IMR-90 (cell line): ENCODE results near the gene RAB3A. TPM values are rescaled to one million over a fixed set of nuclear protein-coding genes. Genes with fewer than 3 reads are reported as not detected.

Source experiments
- ATAC-seq: fragments of 200-7000 bp; cut with Tn5 transposase; 2 replicates; pipeline ENCODE4 v1.9.1; 2020; ENCODE audit warnings: low read depth, mild to moderate bottlenecking, moderate library complexity
- BruUV-seq: library from RNA; stranded (reverse); fragments of 400-500 nt; replicated peaks from 2 replicates; lab custom pipeline; 2021; lab: Mats Ljungman, UMichigan
- CTCF ChIA-PET: fragments of 300-600 bp; formaldehyde crosslinking; extraction: SDS; loops from one replicate; lab custom pipeline; 2021; ENCODE audit warnings: antibody characterized with exemption; lab: Yijun Ruan, JAX
- POLR2A ChIA-PET: fragments of 300-600 bp; sonication (Branson Sonifier 250); formaldehyde crosslinking; loops from one replicate; lab custom pipeline; 2022; ENCODE audit warnings: antibody characterized with exemption; ENCODE audit not compliant: unreplicated experiment; lab: Charles Lee
- DNase-seq: peaks from one replicate; pipeline ENCODE4 v3.0.0; 2013
- H2AFZ ChIP-seq: replicated peaks from 2 replicates; pipeline ENCODE3; 2013; ENCODE audit warnings: low read length, mild to moderate bottlenecking; ENCODE audit not compliant: poor library complexity
- H2AK5ac ChIP-seq: 2 replicates; pipeline ENCODE4 v1.6.1; 2013; ENCODE audit warnings: low read depth, low read length, inconsistent platforms
- H2AK9ac ChIP-seq: replicated peaks from 2 replicates; pipeline ENCODE3; 2013; ENCODE audit warnings: mild to moderate bottlenecking, low read depth, low read length, moderate library complexity; ENCODE audit not compliant: poor library complexity
- H2BK120ac ChIP-seq: 2 replicates; pipeline ENCODE4 v1.6.1; 2013; ENCODE audit warnings: low read depth, low read length, inconsistent platforms
- H2BK15ac ChIP-seq: 3 replicates; pipeline ENCODE4 v1.6.1; 2013; ENCODE audit warnings: low read depth, low read length, inconsistent platforms
- H2BK20ac ChIP-seq: 2 replicates; pipeline ENCODE4 v1.6.1; 2013; ENCODE audit warnings: low read depth, mild to moderate bottlenecking, inconsistent platforms, low read length, moderate library complexity
- H2BK5ac ChIP-seq: 2 replicates; pipeline ENCODE4 v1.6.1; 2013; ENCODE audit warnings: mild to moderate bottlenecking, low read depth, low read length, inconsistent platforms; ENCODE audit not compliant: poor library complexity, severe bottlenecking
- H3K14ac ChIP-seq: replicated peaks from 2 replicates; pipeline ENCODE4 v1.6.1; 2013; ENCODE audit warnings: low read depth, low read length, inconsistent platforms
- H3K18ac ChIP-seq: 2 replicates; pipeline ENCODE4 v1.6.1; 2013; ENCODE audit warnings: low read depth, low read length, control low read depth
- H3K23ac ChIP-seq: 2 replicates; pipeline ENCODE4 v1.6.1; 2013; ENCODE audit warnings: low read depth, low read length, inconsistent platforms
- H3K27ac ChIP-seq: 2 replicates; pipeline ENCODE4 v1.5.1; 2013; ENCODE audit warnings: mild to moderate bottlenecking, control low read depth, low read length; ENCODE audit not compliant: insufficient read depth
- H3K27me3 ChIP-seq: 2 replicates; pipeline ENCODE4 v1.6.1; 2013; ENCODE audit warnings: low read length; ENCODE audit not compliant: control insufficient read depth, insufficient read depth
- H3K36me3 ChIP-seq: 2 replicates; pipeline ENCODE4 v1.6.1; 2013; ENCODE audit warnings: low read length, mixed read lengths; ENCODE audit not compliant: control insufficient read depth, insufficient read depth
- H3K4ac ChIP-seq: 2 replicates; pipeline ENCODE4 v1.6.1; 2013; ENCODE audit warnings: low read depth, low read length, inconsistent platforms
- H3K4me1 ChIP-seq: 2 replicates; pipeline ENCODE4 v1.6.1; 2013; ENCODE audit warnings: low read length, mixed read lengths; ENCODE audit not compliant: control insufficient read depth, insufficient read depth
- H3K4me2 ChIP-seq: 2 replicates; pipeline ENCODE4 v1.6.1; 2013; ENCODE audit warnings: low read depth, mild to moderate bottlenecking, control low read depth, low read length, moderate library complexity
- H3K4me3 ChIP-seq: 2 replicates; pipeline ENCODE4 v1.5.1; 2013; ENCODE audit warnings: low read depth, mild to moderate bottlenecking, control low read depth, low read length, moderate library complexity; ENCODE audit not compliant: insufficient read depth
- H3K56ac ChIP-seq: 2 replicates; pipeline ENCODE4 v1.6.1; 2013; ENCODE audit warnings: low read length, inconsistent platforms; ENCODE audit not compliant: insufficient read depth; ENCODE audit errors: extremely low read depth
- H3K79me1 ChIP-seq, 2 experiments: 2 replicates each; pipeline ENCODE4 v1.6.1; 2013; ENCODE audit warnings: low read length in 2 of 2, inconsistent platforms in 1 of 2, low read depth in 1 of 2
- H3K9ac ChIP-seq: 2 replicates; pipeline ENCODE4 v1.6.1; 2013; ENCODE audit warnings: low read depth, low read length, control low read depth
- H3K9me1 ChIP-seq: 2 replicates; pipeline ENCODE4 v1.6.1; 2013; ENCODE audit warnings: low read length, inconsistent platforms; ENCODE audit not compliant: insufficient read depth
- H3K9me3 ChIP-seq: 2 replicates; pipeline ENCODE4 v1.6.1; 2013; ENCODE audit warnings: low read length; ENCODE audit not compliant: control insufficient read depth, insufficient read depth
- H4K20me1 ChIP-seq: 2 replicates; pipeline ENCODE4 v1.6.1; 2013; ENCODE audit warnings: low read length, inconsistent platforms; ENCODE audit not compliant: insufficient read depth
- H4K5ac ChIP-seq: 2 replicates; pipeline ENCODE4 v1.6.1; 2013; ENCODE audit warnings: mild to moderate bottlenecking, low read depth, low read length, control low read depth
- H4K8ac ChIP-seq, 2 experiments: 2 replicates each; pipeline ENCODE4 v1.6.1; 2013; ENCODE audit warnings: low read depth in 2 of 2, low read length in 2 of 2, control low read depth in 1 of 2, inconsistent platforms in 1 of 2
- H4K91ac ChIP-seq: 2 replicates; pipeline ENCODE4 v1.6.1; 2013; ENCODE audit warnings: low read depth, low read length, inconsistent platforms; ENCODE audit not compliant: insufficient read depth
- CHD1 ChIP-seq: IDR thresholded peaks from 2 replicates; pipeline ENCODE4 v1.6.1; 2012; ENCODE audit warnings: low read depth, low read length, improper control_type of control experiment
- CTCF ChIP-seq: conservative IDR thresholded peaks from 2 replicates; pipeline ENCODE4 v1.5.1; 2012; ENCODE audit warnings: mild to moderate bottlenecking, low read depth, low read length, improper control_type of control experiment
- MAZ ChIP-seq: IDR thresholded peaks from 2 replicates; pipeline ENCODE4 v1.6.1; 2012; ENCODE audit warnings: low read depth, mild to moderate bottlenecking, low read length, improper control_type of control experiment, moderate library complexity, borderline replicate concordance
- MXI1 ChIP-seq: IDR thresholded peaks from 2 replicates; pipeline ENCODE4 v1.6.1; 2012; ENCODE audit warnings: low read depth, mild to moderate bottlenecking, low read length, moderate library complexity, borderline replicate concordance
- RAD21 ChIP-seq: IDR thresholded peaks from 2 replicates; pipeline ENCODE4 v1.6.1; 2012; ENCODE audit warnings: low read length, improper control_type of control experiment
- SMC3 ChIP-seq: fragments of 150-350 bp; IDR thresholded peaks from 2 replicates; pipeline ENCODE4 v1.6.1; 2016; ENCODE audit warnings: low read depth, mild to moderate bottlenecking, antibody characterized with exemption, low read length, moderate library complexity
- USF2 ChIP-seq: fragments of 150-350 bp; IDR thresholded peaks from 2 replicates; pipeline ENCODE4 v1.6.1; 2017; ENCODE audit warnings: mild to moderate bottlenecking, antibody characterized with exemption, low read length, low read depth
- WGBS, 2 experiments: methylation state at CpG; one replicate each; pipeline versions ENCODE4 v1.1.5 to v1.1.7; 2013; ENCODE audit warnings: missing lambda C conversion rate in 2 of 2; ENCODE audit not compliant: insufficient read length in 1 of 2; ENCODE audit errors: extremely low coverage in 2 of 2; 5-methylcytosine and 5-hydroxymethylcytosine counted together
- dilution Hi-C: fragments of 300-500 bp; cut with HindIII; formaldehyde crosslinking; loops from one replicate; pipeline ENCODE4 v1.14.3; 2018; ENCODE audit warnings: low sequenced_read_pairs; ENCODE audit not compliant: unreplicated experiment
- in situ Hi-C: fragments of 300-500 bp; cut with MboI; formaldehyde crosslinking; loops from 3 replicates; pipeline ENCODE4 v1.14.3; 2019; ENCODE audit warnings: low sequenced_read_pairs, inconsistent platforms, mixed read lengths
- intact Hi-C: fragments of 100-400 bp; cut with micrococcal nuclease; formaldehyde crosslinking; loops from 2 replicates; pipeline ENCODE4 v1.10.0; 2022
- polyA plus RNA-seq, 3 experiments: library from polyadenylated mRNA; depleted of rRNA; stranded (reverse); fragments of >200 nt; gene quantifications; 2 replicates each; pipeline ENCODE4 v1.2.3, GENCODE V29; 2012; ENCODE audit warnings: low replicate concordance in 1 of 3
- total RNA-seq: library from RNA; depleted of rRNA; stranded (reverse); fragments of >200 nt; gene quantifications from 2 replicates; pipeline ENCODE4 v1.2.3, GENCODE V29; 2012

The RAB3A gene
- total and polyA plus RNA-seq, 2 of the 4 experiments (the other 2 are of a cell fraction): 3.0 to 13.6 TPM

GRCh38 chr19:18194181-18194530 is 9.7 kb downstream of the RAB3A start (continued):
- TF ChIP-seq USF2 (no peak), MAZ (no peak), SMC3 (no peak)

DNA sequence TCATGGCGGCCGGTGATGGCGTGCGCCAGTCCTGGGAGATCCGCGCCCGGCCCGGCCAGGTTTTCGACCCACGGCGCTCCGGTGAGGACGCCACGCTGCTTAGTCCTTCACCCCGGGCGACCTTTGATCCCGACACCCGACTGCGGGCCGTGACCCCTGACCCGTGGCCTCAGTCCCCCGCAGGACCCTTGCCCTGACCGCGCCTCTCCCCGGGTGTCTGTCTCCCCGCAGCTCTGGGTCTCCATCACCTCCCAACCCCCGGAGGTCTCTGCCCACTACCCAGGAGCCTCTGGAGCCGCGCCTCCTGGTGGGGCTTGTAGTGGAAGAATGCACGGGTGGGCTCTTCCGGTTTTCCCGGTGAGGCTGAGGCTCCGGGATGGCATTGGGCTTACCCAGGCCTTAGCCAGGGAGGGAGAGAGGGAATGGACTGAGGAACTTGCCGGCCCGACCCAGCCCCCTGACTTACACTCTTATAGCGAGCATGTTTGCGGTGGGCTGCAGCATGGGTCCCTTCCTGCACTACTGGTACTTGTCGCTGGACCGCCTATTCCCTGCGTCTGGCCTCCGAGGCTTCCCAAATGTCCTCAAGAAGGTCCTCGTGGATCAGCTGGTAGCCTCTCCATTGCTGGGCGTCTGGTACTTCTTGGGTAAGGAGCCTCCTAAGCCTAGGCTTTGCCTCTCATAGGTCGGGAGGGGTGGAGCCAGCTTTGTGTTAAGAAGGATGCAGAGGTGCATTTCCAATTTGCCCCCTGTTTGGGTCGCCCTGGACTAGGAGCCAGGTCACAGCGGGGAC is 10.3 kb downstream of the RAB3A start:
- CTCF ChIA-PET: no interaction called here
- Histone ChIP-seq H3K4me2 (peak overlapping the region; percentile 90), H4K91ac (no peak overlapping the region), H2BK120ac (no peak overlapping the region), H2AFZ (peak overlapping the region; percentile 97), H3K9ac (peak overlapping the region; percentile 15), H3K9me3 (no peaks in the 10 kb centered on the region), H3K23ac (peak overlapping the region; percentile 71; the same call in 1 of the 2 replicates), H2AK5ac (no peak overlapping the region), H3K18ac (no peak overlapping the region), H2AK9ac (peak overlapping the region; percentile 77), H4K5ac (no peak overlapping the region), H4K8ac (no peak overlapping the region), H3K79me1 (peaks cover 7 to 15% of the 10 kb centered on the region in 2 experiments; a peak in 3 of 4 replicates), H3K4me1 (peaks cover 8% of the 10 kb centered on the region), H3K56ac (no peak overlapping the region), H4K20me1 (peaks cover 8% of the 10 kb centered on the region), H3K36me3 (peaks cover 23% of the 10 kb centered on the region), H3K27ac (peak overlapping the region; percentile 10; the same call in 1 of the 2 replicates), H3K4ac (no peak overlapping the region), H3K4me3 (peak overlapping the region; percentile 55), H3K27me3 (no peaks in the 10 kb centered on the region), H3K9me1 (peaks cover 8% of the 10 kb centered on the region; the same call in 1 of the 2 replicates), H2BK20ac (no peak overlapping the region), H2BK15ac (no peak overlapping the region), H3K14ac (no peak overlapping the region), H2BK5ac (no peak overlapping the region)
- intact Hi-C loops: loop anchor here (1.0 kb wide), 1 partner anchor 11 kb away; the partner anchor contains the start of gene RAB3A
- no TSS peak for BruUV-seq
- DNase-seq: no peak
- dilution Hi-C loops: no loop called here
- 15% methylated on average over 6 of the region's 46 CpGs; no CpG with 5 or more reads in 1 of the 2 experiments for WGBS, 2 experiments
- in situ Hi-C loops: loop anchor here (10.0 kb wide), 2 partner anchors 131 to 221 kb away; partner anchors contain the start of genes LSM4 and SSBP4
- TF ChIP-seq CHD1 (no peak), RAD21 (no peak), MXI1 (0 out of 2 replicates have a peak, but pooled peaks have one; percentile 1), CTCF (no peak)
- no peak for ATAC-seq
- POLR2A ChIA-PET: interaction anchor here (2.2 kb wide), 1 partner anchor 88 kb away, joined by 5 read pairs; the partner anchor contains the start of gene JUND
